Glomerular endothelial cell (primary cell): ENCODE results near the gene FOXP1. TPM values are rescaled to one million over a fixed set of nuclear protein-coding genes. Genes with fewer than 3 reads are reported as not detected.
"Not testable (repeated sequence)": the region's sequence is repeated elsewhere in the genome, so short reads cannot be mapped to it uniquely, and the experiment has no call there.

ENCODE experiments used
- DNase-seq: peaks from one replicate; pipeline ENCODE4 v3.0.0-alpha.2; 2011; ENCODE audit warnings: low read depth, low spot score; ENCODE audit errors: extremely low read depth
- total RNA-seq: library from RNA; depleted of rRNA; stranded (reverse); fragments of >200 nt; gene quantifications from 2 replicates; pipeline ENCODE4 v1.2.3, GENCODE V29; 2015

Gene FOXP1
- total RNA-seq, 1 donor from 2014 or later, result 54.8 TPM

GRCh38 chr3:71033681-71034220 lies 549.8 kb downstream of the FOXP1 start:
- no peak for DNase-seq

- no peak for DNase-seq
These were observed 551.5 kb downstream of the FOXP1 start for GRCh38 chr3:71031914-71032521.

GRCh38 chr3:71031181-71031580 lies 552.3 kb downstream of the FOXP1 start:
- no peak for DNase-seq

- no peak for DNase-seq
These were observed 552.8 kb downstream of the FOXP1 start for GRCh38 chr3:71030748-71031147.

- no peak for DNase-seq
These were observed 553.8 kb downstream of the FOXP1 start for GRCh38 chr3:71029770-71030169.

GRCh38 chr3:71028802-71029201 lies 554.7 kb downstream of the FOXP1 start:
- DNase-seq, result no peak

- DNase-seq, result no peak
These were observed 555.3 kb downstream of the FOXP1 start for GRCh38 chr3:71028184-71028583.

- DNase-seq, result no peak
These were observed 556.6 kb downstream of the FOXP1 start for GRCh38 chr3:71026634-71027578.

GRCh38 chr3:71025516-71025915 lies 558.0 kb downstream of the FOXP1 start:
- no peak for DNase-seq

- DNase-seq, result no peak
These were observed 558.5 kb downstream of the FOXP1 start for GRCh38 chr3:71025010-71025409.

- no peak for DNase-seq
These were observed 560.8 kb downstream of the FOXP1 start for GRCh38 chr3:71022551-71023335.

GRCh38 chr3:71018799-71019198 lies 564.7 kb downstream of the FOXP1 start:
- DNase-seq, result no peak

- DNase-seq, result no peak
These were observed 567.2 kb downstream of the FOXP1 start for GRCh38 chr3:71016178-71016845.

- not testable (repeated sequence) for DNase-seq
These were observed 568.9 kb downstream of the FOXP1 start for GRCh38 chr3:71014616-71015015.

- DNase-seq, result no peak
These were observed 570.6 kb downstream of the FOXP1 start for GRCh38 chr3:71012971-71013370.

GRCh38 chr3:71011565-71012287 lies 571.8 kb downstream of the FOXP1 start:
- DNase-seq, result no peak

GRCh38 chr3:71010726-71011455 lies 572.6 kb downstream of the FOXP1 start:
- DNase-seq, result no peak

GRCh38 chr3:71008350-71008935 lies 575.1 kb downstream of the FOXP1 start:
- no peak for DNase-seq
